K562 (cell line): ENCODE data around the gene DVL2. TPM values are rescaled to one million over a fixed set of nuclear protein-coding genes. Genes with fewer than 3 reads are reported as not detected.

Experiments used
- ARID3B ChIP-seq: fragments of 250-450 bp; sonication (Bioruptor Pico); IDR thresholded peaks from 2 replicates; pipeline ENCODE4 v1.4.0; 2020; ENCODE audit warnings: borderline replicate concordance
- DEAF1 ChIP-seq: fragments of 450-650 bp; formaldehyde crosslinking; IDR thresholded peaks from 2 replicates; pipeline ENCODE4 v1.4.0; 2020; ENCODE audit warnings: mild to moderate bottlenecking, moderate library complexity
- E2F6 ChIP-seq, 2 experiments: IDR thresholded peaks; 2 replicates each; pipeline ENCODE4 v1.6.1; 2011; ENCODE audit warnings: borderline replicate concordance in 1 of 2, control low read depth in 1 of 2, low read depth in 1 of 2, low read length in 1 of 2, mild to moderate bottlenecking in 1 of 2, mixed read lengths in 1 of 2, moderate library complexity in 1 of 2; ENCODE audit not compliant: insufficient read depth in 1 of 2, insufficient read length in 1 of 2, poor library complexity in 1 of 2, severe bottlenecking in 1 of 2; ENCODE audit errors: extremely low read depth in 1 of 2
- ETV1 ChIP-seq: fragments of 450-650 bp; conservative IDR thresholded peaks from 2 replicates; pipeline ENCODE4 v1.6.1; 2016; ENCODE audit warnings: missing genetic modification characterization, control low read depth, low read depth, missing compliant biosample characterization
- ETV5 ChIP-seq: sonication (generic); formaldehyde crosslinking; IDR thresholded peaks from 2 replicates; pipeline ENCODE4 v1.4.0; 2020; ENCODE audit warnings: low read depth, mild to moderate bottlenecking, missing genetic modification reagents
- JUND ChIP-seq, 2 experiments: IDR thresholded peaks; 2 replicates in 1 of 2; 3 replicates in 1 of 2; pipeline ENCODE4 v1.6.1; 2011; ENCODE audit warnings: borderline replicate concordance in 2 of 2, low read depth in 2 of 2, low read length in 2 of 2, improper control_type of control experiment in 1 of 2, missing biosample characterization in 1 of 2, missing genetic modification characterization in 1 of 2, missing genetic modification reagents in 1 of 2
- KLF13 ChIP-seq: fragments of 450-650 bp; IDR thresholded peaks from 2 replicates; pipeline ENCODE4 v1.6.1; 2016; ENCODE audit warnings: missing genetic modification characterization, low read depth, mild to moderate bottlenecking, missing compliant biosample characterization, moderate library complexity, borderline replicate concordance
- MED1 ChIP-seq: sonication (generic); formaldehyde crosslinking; IDR thresholded peaks from 2 replicates; pipeline ENCODE4 v1.8.1; 2023; ENCODE audit warnings: missing genetic modification reagents, borderline replicate concordance
- MNT ChIP-seq, 2 experiments: fragments of 450-650 bp; conservative IDR thresholded peaks; 2 replicates each; pipeline ENCODE4 v1.6.1; 2017; ENCODE audit warnings: mild to moderate bottlenecking in 2 of 2, moderate library complexity in 2 of 2
- NFE2 ChIP-seq: IDR thresholded peaks from 2 replicates; pipeline ENCODE4 v1.6.1; 2014; ENCODE audit warnings: antibody characterized with exemption, low read depth
- PML ChIP-seq: IDR thresholded peaks from 2 replicates; pipeline ENCODE4 v1.6.1; 2012; ENCODE audit warnings: low read length, inconsistent platforms
- SMAD3 ChIP-seq: fragments of 450-650 bp; formaldehyde crosslinking; conservative IDR thresholded peaks from 2 replicates; pipeline ENCODE4 v1.4.0; 2020; ENCODE audit warnings: mild to moderate bottlenecking
- SPI1 ChIP-seq: IDR thresholded peaks from 2 replicates; pipeline ENCODE4 v1.6.1; 2011; ENCODE audit warnings: low read depth, low read length, control low read depth, borderline replicate concordance
- TAF9B ChIP-seq: fragments of 450-650 bp; IDR thresholded peaks from 2 replicates; pipeline ENCODE4 v1.6.1; 2018; ENCODE audit warnings: mild to moderate bottlenecking; ENCODE audit not compliant: partially characterized antibody
- TGIF2 ChIP-seq: sonication (generic); formaldehyde crosslinking; IDR thresholded peaks from 2 replicates; pipeline ENCODE4 v1.8.1; 2022; ENCODE audit warnings: mild to moderate bottlenecking, missing genetic modification reagents, moderate library complexity
- YY1 ChIP-seq, 3 experiments: IDR thresholded peaks; 2 replicates each; pipeline ENCODE4 v1.6.1; 2011; ENCODE audit warnings: low read length in 2 of 3, mild to moderate bottlenecking in 2 of 3, moderate library complexity in 2 of 3, borderline replicate concordance in 1 of 3, control low read depth in 1 of 3, low read depth in 1 of 3; ENCODE audit not compliant: insufficient read depth in 3 of 3, insufficient replicate concordance in 2 of 3, control insufficient read depth in 1 of 3, insufficient read length in 1 of 3; ENCODE audit errors: extremely low read depth in 1 of 3
- ZC3H11A ChIP-seq: IDR thresholded peaks from 2 replicates; pipeline ENCODE4 v1.6.1; 2012; ENCODE audit warnings: low read depth, low read length, improper control_type of control experiment
- ZNF175 ChIP-seq: fragments of 200-800 bp; sonication (Bioruptor generic); IDR thresholded peaks from 2 replicates; pipeline ENCODE4 v1.6.1; 2016; ENCODE audit warnings: low read depth, mild to moderate bottlenecking, missing genetic modification characterization, missing compliant biosample characterization
- polyA plus RNA-seq, 8 experiments: library from polyadenylated mRNA; depleted of rRNA in 4 of 8; stranded (reverse) in 5 of 8; unstranded in 3 of 8; fragments of >200 nt; fragmentation: Nextera tagmentation in 2 of 8; fragmentation: Illumina TruSeq in 1 of 8; extraction: Ambion mirVana in 2 of 8; extraction: Trizol in 1 of 8; gene quantifications; 2 replicates each; pipeline versions ENCODE4 v1.2.1 to v1.2.3, GENCODE V29; 2011 to 2014; ENCODE audit warnings: inconsistent platforms in 1 of 8, missing spikeins in 1 of 8
- total RNA-seq, 7 experiments: library from RNA; depleted of rRNA in 6 of 7; stranded (reverse); fragments of >200 nt in 6 of 7; fragmentation: Illumina TruSeq in 2 of 7; extraction: Trizol in 2 of 7; gene quantifications; 2 replicates each; pipeline versions ENCODE4 v1.2.1 to v1.2.3, GENCODE V29; 2011 to 2021; ENCODE audit warnings: low replicate concordance in 1 of 7

The DVL2 gene
- total and polyA plus RNA-seq, 9 of the 15 experiments (the other 6 are each of a cell fraction or from before 2014, with no cell fraction given), result 1.3 to 49.5 (median 24.3) TPM

GRCh38 chr17:7239091-7240027 is 5.0 kb upstream of the DVL2 start, which contains the start of gene PHF23 (continued):
- TF ChIP-seq JUND (IDR thresholded peaks at IDR 0.05; ENCODE audit: borderline replicate concordance, low read depth, low read length) (no peak), JUND (tag; IDR thresholded peaks at IDR 0.05; ENCODE audit: borderline replicate concordance, low read depth, low read length) (no peak; the same call in 2 of the 3 replicates), TGIF2 (CRISPR knock-in tag) (no peak), E2F6 (IDR thresholded peaks at IDR 0.05; ENCODE audit: borderline replicate concordance in 1 of 2, extremely low read depth in 1 of 2, insufficient read depth in 1 of 2, insufficient read length in 1 of 2, low read depth in 1 of 2, low read length in 1 of 2, poor library complexity in 1 of 2, severe bottlenecking in 1 of 2) (peak in 1 of 2 experiments; percentile 43), TAF9B (peak; percentile 25), KLF13 (no peak), SPI1 (peak; percentile 85), SMAD3 (CRISPR knock-in tag) (0 out of 2 replicates have a peak, but pooled peaks have one; percentile 10), YY1 (IDR thresholded peaks at IDR 0.05; ENCODE audit: borderline replicate concordance in 1 of 3, control insufficient read depth in 1 of 3, extremely low read depth in 1 of 3, insufficient read depth in 3 of 3, insufficient read length in 1 of 3, insufficient replicate concordance in 2 of 3, low read depth in 1 of 3, low read length in 2 of 3) (peak; percentile 20 to 88 (median 82)), PML (0 out of 2 replicates have a peak, but pooled peaks have one; percentile 39), MNT (conservative IDR thresholded peaks at IDR 0.05) (peak; percentile 66 to 80), MED1 (CRISPR knock-in tag) (no peak), ZNF175 (CRISPR knock-in tag) (no peak), ETV5 (peak; percentile 76; the same call in 1 of the 2 replicates), ETV1 (peak; percentile 85), ZC3H11A (no peak), DEAF1 (CRISPR knock-in tag) (no peak), ARID3B (CRISPR knock-in tag) (no peak), NFE2 (no peak)
